ENCODE results near the gene TMEM69.
A peak's percentile ranks its signal among the peaks of the same experiment; 100 is the strongest.

DNA sequence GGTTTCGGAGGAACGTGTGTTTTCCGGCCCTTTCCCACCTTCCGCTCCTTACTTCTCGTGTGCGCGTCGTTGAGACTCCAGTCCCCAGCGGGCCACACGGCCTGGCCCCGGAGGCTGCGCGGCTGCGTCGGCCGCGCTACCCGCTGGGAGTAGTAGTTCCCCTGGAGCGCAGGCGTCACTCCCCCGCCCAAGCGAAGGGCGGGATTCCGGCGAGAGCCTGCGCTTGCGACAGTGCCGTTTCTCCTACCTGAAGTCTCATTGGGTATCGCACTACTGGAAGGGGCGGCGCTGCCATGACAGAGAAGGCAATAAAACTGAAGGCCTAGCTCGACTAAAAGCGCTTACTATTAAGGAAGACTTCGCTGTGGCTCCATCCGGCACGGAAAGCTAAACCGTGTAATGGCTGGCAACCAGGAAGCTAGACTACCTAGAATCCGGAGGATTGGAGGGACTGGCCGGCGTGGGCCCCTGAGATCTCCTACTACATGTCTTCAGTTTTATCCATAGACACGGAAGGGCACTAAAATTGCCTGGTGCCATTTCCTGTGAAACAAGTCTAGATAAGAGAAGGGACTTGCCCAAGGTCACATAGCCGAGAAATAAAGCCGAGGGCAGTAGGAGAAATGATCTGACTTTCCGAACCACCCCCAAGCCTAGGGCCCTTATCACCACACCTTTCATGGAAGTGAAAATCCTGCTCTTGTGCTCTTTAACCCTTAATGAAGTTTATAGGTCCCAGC lies 797 bp upstream of the TMEM69 start:
- TF ChIP-seq EP300 (IDR thresholded peaks at IDR 0.05; ENCODE audit: low read depth in 2 of 2, low read length in 2 of 2): no peak; a peak in 1 of 4 replicates
- TF ChIP-seq EP300 (CRISPR knock-in tag; IDR thresholded peaks at IDR 0.05; ENCODE audit: borderline replicate concordance): no peak
- no peak for TF ChIP-seq SP1 (IDR thresholded peaks at IDR 0.05)
- peak; percentile 87 for TF ChIP-seq SP1 (CRISPR knock-in tag; IDR thresholded peaks at IDR 0.05)
- TF ChIP-seq MAF1 (CRISPR knock-in tag; IDR thresholded peaks at IDR 0.05; ENCODE audit: borderline replicate concordance): no peak
- no peak for TF ChIP-seq NPAS2 (CRISPR knock-in tag; IDR thresholded peaks at IDR 0.05; ENCODE audit: borderline replicate concordance)
- no peak; the same call in 1 of the 2 replicates for TF ChIP-seq ETV5 (CRISPR knock-in tag; IDR thresholded peaks at IDR 0.05; ENCODE audit: borderline replicate concordance)
- no peak for TF ChIP-seq NFE2L1 (CRISPR knock-in tag; IDR thresholded peaks at IDR 0.05; ENCODE audit: borderline replicate concordance)
- TF ChIP-seq, protein P1, sequence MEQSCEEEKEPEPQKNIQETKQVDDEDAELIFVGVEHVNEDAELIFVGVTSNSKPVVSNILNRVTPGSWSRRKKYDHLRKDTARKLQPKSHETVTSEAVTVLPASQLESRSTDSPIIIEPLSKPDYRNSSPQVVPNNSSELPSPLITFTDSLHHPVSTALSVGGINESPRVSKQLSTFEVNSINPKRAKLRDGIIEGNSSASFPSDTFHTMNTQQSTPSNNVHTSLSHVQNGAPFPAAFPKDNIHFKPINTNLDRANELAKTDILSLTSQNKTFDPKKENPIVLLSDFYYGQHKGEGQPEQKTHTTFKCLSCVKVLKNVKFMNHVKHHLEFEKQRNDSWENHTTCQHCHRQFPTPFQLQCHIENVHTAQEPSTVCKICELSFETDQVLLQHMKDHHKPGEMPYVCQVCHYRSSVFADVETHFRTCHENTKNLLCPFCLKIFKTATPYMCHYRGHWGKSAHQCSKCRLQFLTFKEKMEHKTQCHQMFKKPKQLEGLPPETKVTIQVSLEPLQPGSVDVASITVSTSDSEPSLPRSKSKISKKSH (CRISPR knock-in tag; IDR thresholded peaks at IDR 0.05; ENCODE audit: borderline replicate concordance): no peak
- TF ChIP-seq FOXP1 (IDR thresholded peaks at IDR 0.05): no peak
- TF ChIP-seq FOXP1 (CRISPR knock-in tag; IDR thresholded peaks at IDR 0.05): no peak
- TF ChIP-seq, protein P2, sequence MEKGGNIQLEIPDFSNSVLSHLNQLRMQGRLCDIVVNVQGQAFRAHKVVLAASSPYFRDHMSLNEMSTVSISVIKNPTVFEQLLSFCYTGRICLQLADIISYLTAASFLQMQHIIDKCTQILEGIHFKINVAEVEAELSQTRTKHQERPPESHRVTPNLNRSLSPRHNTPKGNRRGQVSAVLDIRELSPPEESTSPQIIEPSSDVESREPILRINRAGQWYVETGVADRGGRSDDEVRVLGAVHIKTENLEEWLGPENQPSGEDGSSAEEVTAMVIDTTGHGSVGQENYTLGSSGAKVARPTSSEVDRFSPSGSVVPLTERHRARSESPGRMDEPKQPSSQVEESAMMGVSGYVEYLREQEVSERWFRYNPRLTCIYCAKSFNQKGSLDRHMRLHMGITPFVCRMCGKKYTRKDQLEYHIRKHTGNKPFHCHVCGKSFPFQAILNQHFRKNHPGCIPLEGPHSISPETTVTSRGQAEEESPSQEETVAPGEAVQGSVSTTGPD (CRISPR knock-in tag; IDR thresholded peaks at IDR 0.05): no peak
- TF ChIP-seq, protein P3, sequence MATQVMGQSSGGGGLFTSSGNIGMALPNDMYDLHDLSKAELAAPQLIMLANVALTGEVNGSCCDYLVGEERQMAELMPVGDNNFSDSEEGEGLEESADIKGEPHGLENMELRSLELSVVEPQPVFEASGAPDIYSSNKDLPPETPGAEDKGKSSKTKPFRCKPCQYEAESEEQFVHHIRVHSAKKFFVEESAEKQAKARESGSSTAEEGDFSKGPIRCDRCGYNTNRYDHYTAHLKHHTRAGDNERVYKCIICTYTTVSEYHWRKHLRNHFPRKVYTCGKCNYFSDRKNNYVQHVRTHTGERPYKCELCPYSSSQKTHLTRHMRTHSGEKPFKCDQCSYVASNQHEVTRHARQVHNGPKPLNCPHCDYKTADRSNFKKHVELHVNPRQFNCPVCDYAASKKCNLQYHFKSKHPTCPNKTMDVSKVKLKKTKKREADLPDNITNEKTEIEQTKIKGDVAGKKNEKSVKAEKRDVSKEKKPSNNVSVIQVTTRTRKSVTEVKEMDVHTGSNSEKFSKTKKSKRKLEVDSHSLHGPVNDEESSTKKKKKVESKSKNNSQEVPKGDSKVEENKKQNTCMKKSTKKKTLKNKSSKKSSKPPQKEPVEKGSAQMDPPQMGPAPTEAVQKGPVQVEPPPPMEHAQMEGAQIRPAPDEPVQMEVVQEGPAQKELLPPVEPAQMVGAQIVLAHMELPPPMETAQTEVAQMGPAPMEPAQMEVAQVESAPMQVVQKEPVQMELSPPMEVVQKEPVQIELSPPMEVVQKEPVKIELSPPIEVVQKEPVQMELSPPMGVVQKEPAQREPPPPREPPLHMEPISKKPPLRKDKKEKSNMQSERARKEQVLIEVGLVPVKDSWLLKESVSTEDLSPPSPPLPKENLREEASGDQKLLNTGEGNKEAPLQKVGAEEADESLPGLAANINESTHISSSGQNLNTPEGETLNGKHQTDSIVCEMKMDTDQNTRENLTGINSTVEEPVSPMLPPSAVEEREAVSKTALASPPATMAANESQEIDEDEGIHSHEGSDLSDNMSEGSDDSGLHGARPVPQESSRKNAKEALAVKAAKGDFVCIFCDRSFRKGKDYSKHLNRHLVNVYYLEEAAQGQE (IDR thresholded peaks at IDR 0.05; ENCODE audit: borderline replicate concordance in 1 of 2, low read depth in 1 of 2, low read length in 2 of 2): peak in 1 of 2 experiments; percentile 68; a peak in 2 of 4 replicates

All from HepG2 (cell line).